Muscle layer of colon (tissue), 2 donors: Measurements from ENCODE around the gene KHSRP.
A peak's percentile ranks its signal among the peaks of the same experiment; 100 is the strongest.

Experiments
- H3K27ac ChIP-seq: one replicate; pipeline ENCODE4 v1.7.0; 2013; ENCODE audit warnings: low read depth, mild to moderate bottlenecking, low read length, moderate library complexity
- H3K27me3 ChIP-seq, 2 donors: one replicate each; pipeline ENCODE4 v1.7.0; 2013; ENCODE audit warnings: low read length in 2 of 2, mild to moderate bottlenecking in 2 of 2; ENCODE audit not compliant: insufficient read depth in 2 of 2, control insufficient read depth in 1 of 2
- H3K36me3 ChIP-seq: one replicate; pipeline ENCODE4 v1.7.0; 2013; ENCODE audit warnings: mild to moderate bottlenecking, low read length; ENCODE audit not compliant: insufficient read depth
- H3K4me1 ChIP-seq: one replicate; pipeline ENCODE4 v1.7.0; 2013; ENCODE audit warnings: mild to moderate bottlenecking, low read length; ENCODE audit not compliant: insufficient read depth
- H3K4me3 ChIP-seq, 2 donors: one replicate each; pipeline ENCODE4 v1.7.0; 2013; ENCODE audit warnings: low read length in 2 of 2, low read depth in 1 of 2, mild to moderate bottlenecking in 1 of 2, moderate library complexity in 1 of 2
- H3K9ac ChIP-seq: one replicate; pipeline ENCODE4 v1.7.0; 2013; ENCODE audit warnings: low read length
- H3K9me3 ChIP-seq: one replicate; pipeline ENCODE4 v1.7.0; 2013; ENCODE audit warnings: mild to moderate bottlenecking, low read length
- donor health status: abdominal sarcoma.
- donor health status: Adenocarcinoma of cecum.

KHSRP gene

GRCh38 chr19:6378041-6378440 lies 46.6 kb downstream of the KHSRP start:
- Histone ChIP-seq H3K9me3 (no peaks in the 10 kb centered on the region), H3K9ac (no peak overlapping the region), H3K27ac (peak overlapping the region; percentile 34), H3K4me1 (peaks cover 8% of the 10 kb centered on the region), H3K27me3 (no peaks in the 10 kb centered on the region), H3K4me3 (no peak overlapping the region), H3K36me3 (peaks cover 32% of the 10 kb centered on the region)

GRCh38 chr19:6376512-6377190 lies 48.0 kb downstream of the KHSRP start:
- Histone ChIP-seq H3K27me3 (no peaks in the 10 kb centered on the region), H3K9ac (no peak overlapping the region), H3K4me1 (peaks cover 8% of the 10 kb centered on the region), H3K9me3 (no peaks in the 10 kb centered on the region), H3K27ac (no peak overlapping the region), H3K36me3 (peaks cover 23% of the 10 kb centered on the region), H3K4me3 (no peak overlapping the region)

GRCh38 chr19:6375411-6376010 lies 49.1 kb downstream of the KHSRP start, which contains the start of gene PSPN:
Gene PSPN, minus strand, starts transcription at chr19:6375933. Its CDS starts 84 bp downstream, at chr19:6375849.
- H3K27me3 ChIP-seq = no peaks in the 10 kb centered on the region
- no peak within 1 kb of the TSS for H3K9ac ChIP-seq
- H3K27ac ChIP-seq = no peak within 1 kb of the TSS
- H3K4me1 ChIP-seq = peaks cover 8% of the 10 kb centered on the region
- no peaks in the 10 kb centered on the region for H3K9me3 ChIP-seq
- peaks cover 12% of the 10 kb centered on the region for H3K36me3 ChIP-seq
- H3K4me3 ChIP-seq = no peak within 1 kb of the TSS

- Histone ChIP-seq H3K27me3 (no peaks in the 10 kb centered on the region), H3K27ac (no peak overlapping the region), H3K4me1 (peaks cover 8% of the 10 kb centered on the region), H3K9me3 (no peaks in the 10 kb centered on the region), H3K36me3 (peaks cover 5% of the 10 kb centered on the region), H3K4me3 (no peak overlapping the region), H3K9ac (no peak overlapping the region)
Measured at GRCh38 chr19:6374711-6375410, 49.8 kb downstream of the KHSRP start.

GRCh38 chr19:6374161-6374709 lies 50.4 kb downstream of the KHSRP start:
- Histone ChIP-seq H3K9ac (no peak overlapping the region), H3K4me3 (peak overlapping the region in 1 of 2 donors; percentile 55), H3K4me1 (peaks cover 8% of the 10 kb centered on the region), H3K27ac (peak overlapping the region; percentile 78), H3K9me3 (no peaks in the 10 kb centered on the region), H3K27me3 (no peaks in the 10 kb centered on the region), H3K36me3 (no peaks in the 10 kb centered on the region)

GRCh38 chr19:6373813-6374108 lies 50.9 kb downstream of the KHSRP start:
- Histone ChIP-seq H3K9ac (no peak overlapping the region), H3K4me1 (peaks cover 8% of the 10 kb centered on the region), H3K27ac (peak overlapping the region; percentile 78), H3K4me3 (peak overlapping the region; percentile 31 to 55), H3K27me3 (no peaks in the 10 kb centered on the region), H3K36me3 (peaks cover 3% of the 10 kb centered on the region), H3K9me3 (no peaks in the 10 kb centered on the region)

GRCh38 chr19:6373096-6373812 lies 51.4 kb downstream of the KHSRP start:
- Histone ChIP-seq H3K27me3 (no peaks in the 10 kb centered on the region), H3K27ac (peak overlapping the region; percentile 97), H3K36me3 (peaks cover 8% of the 10 kb centered on the region), H3K9me3 (no peaks in the 10 kb centered on the region), H3K4me3 (peak overlapping the region; percentile 51 to 81), H3K9ac (peak overlapping the region; percentile 37), H3K4me1 (peaks cover 8% of the 10 kb centered on the region)

- Histone ChIP-seq H3K36me3 (peaks cover 11% of the 10 kb centered on the region), H3K4me1 (peaks cover 8% of the 10 kb centered on the region), H3K27ac (peak within 1 kb of the TSS; percentile 97), H3K9me3 (no peaks in the 10 kb centered on the region), H3K9ac (peak within 1 kb of the TSS; percentile 37), H3K27me3 (no peaks in the 10 kb centered on the region), H3K4me3 (peak within 1 kb of the TSS; percentile 73 to 81)
Measured at GRCh38 chr19:6372594-6373095, 52.0 kb downstream of the KHSRP start, which contains the start of gene ALKBH7. Gene ALKBH7, plus strand, starts transcription at chr19:6372794. Its CDS starts 27 bp downstream, at chr19:6372821.

- H3K27me3 ChIP-seq = no peaks in the 10 kb centered on the region
- H3K4me3 ChIP-seq = no peak overlapping the region
- no peak overlapping the region for H3K27ac ChIP-seq
- peaks cover 8% of the 10 kb centered on the region for H3K4me1 ChIP-seq
- no peak overlapping the region for H3K9ac ChIP-seq
- peaks cover 38% of the 10 kb centered on the region for H3K36me3 ChIP-seq
- H3K9me3 ChIP-seq = no peaks in the 10 kb centered on the region
Measured at GRCh38 chr19:6364353-6364752, 60.3 kb downstream of the KHSRP start.
